ENCODE results near the gene PEX7. TPM values are rescaled to one million over a fixed set of nuclear protein-coding genes. Genes with fewer than 3 reads are reported as not detected.

Gene PEX7, protein sequence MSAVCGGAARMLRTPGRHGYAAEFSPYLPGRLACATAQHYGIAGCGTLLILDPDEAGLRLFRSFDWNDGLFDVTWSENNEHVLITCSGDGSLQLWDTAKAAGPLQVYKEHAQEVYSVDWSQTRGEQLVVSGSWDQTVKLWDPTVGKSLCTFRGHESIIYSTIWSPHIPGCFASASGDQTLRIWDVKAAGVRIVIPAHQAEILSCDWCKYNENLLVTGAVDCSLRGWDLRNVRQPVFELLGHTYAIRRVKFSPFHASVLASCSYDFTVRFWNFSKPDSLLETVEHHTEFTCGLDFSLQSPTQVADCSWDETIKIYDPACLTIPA
- total RNA-seq (1 to 10 TPM; 4.3 to 5.5 (median 4.9) TPM), total RNA-seq (3.0 to 12.0 (median 6.6) reads per million in 29 experiments)
- total RNA-seq (2013), result 5.6 TPM

DNA sequence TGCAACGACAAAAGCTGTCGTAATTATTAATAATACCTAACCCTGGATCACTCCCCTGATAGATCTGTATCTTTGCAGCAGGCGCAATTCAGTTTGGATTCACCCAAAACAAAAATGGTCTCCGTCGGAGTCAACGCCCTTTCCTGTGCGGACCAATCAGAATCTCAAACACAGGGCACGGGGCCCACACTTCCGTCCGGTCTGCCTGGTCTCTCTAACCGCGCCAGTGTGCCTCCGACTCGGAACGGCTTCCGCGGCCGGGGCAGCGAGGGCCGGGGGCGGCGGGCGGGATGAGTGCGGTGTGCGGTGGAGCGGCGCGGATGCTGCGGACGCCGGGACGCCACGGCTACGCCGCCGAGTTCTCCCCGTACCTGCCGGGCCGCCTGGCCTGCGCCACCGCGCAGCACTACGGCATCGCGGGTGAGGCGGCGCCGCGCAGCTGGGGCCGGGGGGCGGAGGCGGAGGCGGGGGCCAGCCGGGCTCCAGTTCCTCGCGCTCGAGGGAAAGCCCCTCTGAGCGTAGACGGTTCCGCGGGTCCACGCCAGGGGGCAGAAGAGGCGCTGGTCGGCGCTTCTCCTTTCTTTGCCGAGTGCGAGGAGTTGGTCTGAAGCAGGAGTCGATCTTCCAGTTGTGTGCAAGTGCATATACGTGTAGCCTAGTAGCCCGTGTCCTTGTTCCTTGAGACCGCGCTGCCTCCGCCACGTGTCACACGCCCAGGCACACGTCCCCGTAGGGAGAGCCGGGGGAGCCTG, at the start of gene PEX7:
Gene PEX7 (plus strand): TSS at position 217 of the 752 bp plus-strand sequence. CDS start 74 bp downstream, at position 291.
- Mint-ChIP-seq H3K36me3 (peaks cover 21% of the 10 kb centered on the region), H3K27me3 (no peaks in the 10 kb centered on the region), H3K4me3 (peak within 1 kb of the TSS; percentile 86 to 92 (median 87)), H3K9me3 (no peaks in the 10 kb centered on the region), H3K27ac (peak within 1 kb of the TSS; percentile 93 to 95), H3K4me1 (peaks cover 30 to 42% (median 40%) of the 10 kb centered on the region in 3 donors)
- CTCF ChIA-PET, result interaction anchor here (0.6 to 3.3 kb wide), 8 partner anchors 21 to 395 kb away, joined by 4 to 23 read pairs (median 5); partner anchors contain the start of gene MAP3K5 (in 2 of the 2)
- peaks cover 0 to 12% of the 10 kb centered on the region in 2 experiments for H3K4me1 ChIP-seq (ENCODE audit: control insufficient read depth in 1 of 2, extremely low read depth in 1 of 2, insufficient read depth in 2 of 2, low read length in 2 of 2)
- peak; percentile 76 to 93 (median 85) for DNase-seq
- WGBS (ENCODE audit: insufficient coverage), result under 1% methylated on average over 78 of the region's 78 CpGs
- no peaks in the 10 kb centered on the region for H3K27me3 ChIP-seq (replicated peaks in 1 of 2; ENCODE audit: control insufficient read depth in 2 of 2, extremely low read depth in 1 of 2, insufficient read depth in 2 of 2, low read length in 1 of 2)
- peak within 1 kb of the TSS; percentile 75 for H3K27ac ChIP-seq (ENCODE audit: low read length)
- peaks cover 0 to 7% of the 10 kb centered on the region in 2 donors for H3K36me3 ChIP-seq (ENCODE audit: control insufficient read depth in 2 of 2, extremely low read depth in 1 of 2, insufficient read depth in 1 of 2, low read length in 1 of 2)
- peak; percentile 94 to 96 (median 94) for ATAC-seq (replicated peaks in 1 of 4)
- H3K4me3 ChIP-seq (ENCODE audit: control insufficient read depth in 1 of 2, extremely low read depth in 1 of 2, low read length in 1 of 2), result peak within 1 kb of the TSS; percentile 89 to 90
- POLR2A ChIA-PET, result interaction anchor here in 1 of 2 donors (0.6 kb wide), 1 partner anchor 1340 kb away, joined by 4 read pairs; no protein-coding TSS in a partner anchor
- H3K9me3 ChIP-seq, result no peaks in the 10 kb centered on the region

DNA sequence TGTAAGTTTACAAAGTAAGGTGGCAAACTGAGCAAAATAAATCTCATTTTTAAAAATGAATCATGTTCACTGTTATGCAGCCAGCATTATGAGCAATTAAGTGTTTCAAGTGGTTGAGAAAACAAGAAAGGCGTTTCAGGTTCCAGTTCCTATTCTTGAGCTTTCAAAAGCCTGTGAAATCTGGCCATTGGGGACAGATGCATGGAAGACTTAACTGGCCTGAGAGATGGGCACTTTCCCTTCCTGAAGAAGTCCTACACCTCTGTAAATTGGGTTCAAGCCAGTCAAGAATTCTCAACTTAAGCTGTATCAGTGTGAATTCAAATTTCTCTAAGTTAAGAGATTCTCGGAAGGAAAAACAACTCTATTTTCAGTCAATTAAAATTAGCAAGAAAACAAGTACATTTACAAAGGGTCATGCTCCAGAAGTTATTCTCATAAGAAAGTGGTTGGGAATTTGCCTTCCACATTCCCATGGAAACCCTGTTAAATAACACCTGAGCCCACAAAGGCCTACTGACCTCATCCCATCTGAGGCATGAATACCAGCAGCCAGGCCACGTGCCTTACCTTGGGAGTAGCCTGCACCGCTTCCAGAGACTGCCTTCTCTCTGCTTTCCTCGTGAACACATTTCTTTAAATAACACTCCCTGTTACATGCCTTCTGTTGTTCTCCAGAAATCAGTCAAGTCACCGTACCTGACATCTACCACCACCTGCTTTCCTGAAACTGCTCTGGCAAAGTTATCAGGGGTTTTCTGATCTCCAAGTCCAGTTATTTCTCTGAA, 49.5 kb upstream of the PEX7 start:
- no peak overlapping the region for H3K4me3 ChIP-seq (ENCODE audit: control insufficient read depth in 1 of 2, extremely low read depth in 1 of 2, low read length in 1 of 2)
- Mint-ChIP-seq H3K4me3 (peak overlapping the region in 1 of 3 donors; percentile 48), H3K9me3 (peaks cover 0 to 7% (median 0%) of the 10 kb centered on the region in 3 donors), H3K4me1 (peaks cover 40 to 76% (median 51%) of the 10 kb centered on the region in 3 donors), H3K27me3 (no peaks in the 10 kb centered on the region), H3K27ac (peak overlapping the region; percentile 66 to 72), H3K36me3 (peaks cover 17% of the 10 kb centered on the region)
- WGBS (ENCODE audit: insufficient coverage), result 76% methylated on average over 5 of the region's 6 CpGs
- no peak overlapping the region for H3K27ac ChIP-seq (ENCODE audit: low read length)
- H3K4me1 ChIP-seq (ENCODE audit: control insufficient read depth in 1 of 2, extremely low read depth in 1 of 2, insufficient read depth in 2 of 2, low read length in 2 of 2), result peaks cover 0 to 24% of the 10 kb centered on the region in 2 experiments
- H3K27me3 ChIP-seq (replicated peaks in 1 of 2; ENCODE audit: control insufficient read depth in 2 of 2, extremely low read depth in 1 of 2, insufficient read depth in 2 of 2, low read length in 1 of 2), result no peaks in the 10 kb centered on the region
- ChIA-PET POLR2A (interaction anchor here in 1 of 2 donors (0.6 kb wide), 1 partner anchor 12 kb away, joined by 3 read pairs; no protein-coding TSS in a partner anchor), CTCF (interaction anchor here (0.6 to 1.0 kb wide), 3 partner anchors 13 to 19 kb away, joined by 3 to 7 read pairs (median 3); partner anchors contain the start of gene MAP3K5 (in 1 of the 2))
- H3K36me3 ChIP-seq (ENCODE audit: control insufficient read depth in 2 of 2, extremely low read depth in 1 of 2, insufficient read depth in 1 of 2, low read length in 1 of 2), result no peaks in the 10 kb centered on the region
- no peaks in the 10 kb centered on the region for H3K9me3 ChIP-seq
- DNase-seq, result no peak
- ATAC-seq (replicated peaks in 1 of 4), result no peak

DNA sequence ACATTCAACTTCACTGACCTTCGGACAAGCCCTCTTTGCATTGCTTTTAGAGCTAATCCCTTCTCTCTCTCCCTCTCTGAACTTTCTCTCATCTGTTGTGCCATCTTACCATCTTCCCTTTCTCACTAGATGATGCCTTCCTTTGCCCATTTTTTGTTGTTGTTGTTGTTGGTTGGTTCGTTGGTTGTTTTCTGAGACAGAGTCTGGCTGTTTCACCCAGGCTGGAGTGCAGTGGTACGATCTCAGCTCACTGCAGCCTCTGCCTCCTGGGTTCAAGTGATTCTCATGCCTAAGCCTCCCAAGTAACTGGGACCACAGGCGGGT, 49.0 kb upstream of the PEX7 start:
- H3K27me3 Mint-ChIP-seq, result no peaks in the 10 kb centered on the region
- Histone ChIP-seq H3K4me3 (ENCODE audit: control insufficient read depth in 1 of 2, extremely low read depth in 1 of 2, low read length in 1 of 2) (no peak overlapping the region), H3K27ac (ENCODE audit: low read length) (no peak overlapping the region), H3K27me3 (replicated peaks in 1 of 2; ENCODE audit: control insufficient read depth in 2 of 2, extremely low read depth in 1 of 2, insufficient read depth in 2 of 2, low read length in 1 of 2) (no peaks in the 10 kb centered on the region), H3K9me3 (no peaks in the 10 kb centered on the region), H3K4me1 (ENCODE audit: control insufficient read depth in 1 of 2, extremely low read depth in 1 of 2, insufficient read depth in 2 of 2, low read length in 2 of 2) (peaks cover 0 to 23% of the 10 kb centered on the region in 2 experiments), H3K36me3 (ENCODE audit: control insufficient read depth in 2 of 2, extremely low read depth in 1 of 2, insufficient read depth in 1 of 2, low read length in 1 of 2) (no peaks in the 10 kb centered on the region)
- POLR2A ChIA-PET, result no interaction called here
- H3K9me3 Mint-ChIP-seq, result peaks cover 0 to 7% (median 0%) of the 10 kb centered on the region in 3 donors
- peaks cover 17% of the 10 kb centered on the region for H3K36me3 Mint-ChIP-seq
- DNase-seq, result no peak
- H3K4me3 Mint-ChIP-seq, result peak overlapping the region in 1 of 3 donors; percentile 48
- peaks cover 36 to 70% (median 47%) of the 10 kb centered on the region in 3 donors for H3K4me1 Mint-ChIP-seq
- H3K27ac Mint-ChIP-seq, result peak overlapping the region; percentile 66 to 72
- no peak for ATAC-seq (replicated peaks in 1 of 4)
- CTCF ChIA-PET, result interaction anchor here (0.6 to 1.0 kb wide), 2 partner anchors 18 to 19 kb away, joined by 3 to 7 read pairs; partner anchors contain the start of gene MAP3K5 (in 1 of the 2)
- 95% methylated on average over 2 of the region's 4 CpGs for WGBS (ENCODE audit: insufficient coverage)

DNA sequence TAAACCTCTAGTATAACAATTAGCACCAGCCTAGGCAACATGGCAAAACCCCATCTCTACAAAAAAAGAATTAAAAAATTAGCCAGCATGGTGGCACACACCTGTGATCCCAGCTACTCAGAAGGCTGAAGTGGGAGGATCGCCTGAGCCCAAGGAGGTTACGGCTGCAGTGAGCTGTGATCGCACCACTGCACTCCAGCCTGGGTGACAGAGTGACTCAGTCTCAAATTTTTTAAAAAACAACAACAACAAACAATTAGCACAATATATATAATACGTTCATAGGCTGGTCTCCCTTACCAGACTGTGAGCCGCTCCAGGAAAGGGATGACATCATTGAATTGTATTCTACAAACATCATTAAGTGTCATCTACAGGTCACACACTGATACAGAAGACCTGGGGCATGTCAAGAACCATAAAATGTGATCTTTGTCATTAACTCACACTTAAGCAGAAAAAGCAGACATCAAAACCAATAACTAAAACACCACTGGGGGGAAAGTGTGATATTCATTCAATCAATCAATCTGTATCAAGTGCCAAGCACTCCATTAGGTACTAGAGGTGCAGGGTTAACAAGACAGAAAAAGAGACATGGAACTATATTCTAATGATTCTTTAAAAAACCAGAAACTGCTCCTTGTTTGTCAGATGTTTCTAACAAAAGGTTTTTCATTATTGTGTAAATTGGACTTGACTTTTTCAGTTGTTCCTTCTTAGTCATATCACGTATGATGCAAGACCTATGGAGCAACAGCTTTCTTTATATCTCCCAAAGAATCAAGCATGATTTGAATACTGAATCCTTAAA, 48.0 kb upstream of the PEX7 start:
- H3K4me1 Mint-ChIP-seq, result peaks cover 27 to 62% (median 45%) of the 10 kb centered on the region in 3 donors
- DNase-seq, result no peak
- Histone ChIP-seq H3K36me3 (ENCODE audit: control insufficient read depth in 2 of 2, extremely low read depth in 1 of 2, insufficient read depth in 1 of 2, low read length in 1 of 2) (no peaks in the 10 kb centered on the region), H3K4me3 (ENCODE audit: control insufficient read depth in 1 of 2, extremely low read depth in 1 of 2, low read length in 1 of 2) (no peak overlapping the region), H3K9me3 (no peaks in the 10 kb centered on the region), H3K27me3 (replicated peaks in 1 of 2; ENCODE audit: control insufficient read depth in 2 of 2, extremely low read depth in 1 of 2, insufficient read depth in 2 of 2, low read length in 1 of 2) (no peaks in the 10 kb centered on the region), H3K27ac (ENCODE audit: low read length) (no peak overlapping the region), H3K4me1 (ENCODE audit: control insufficient read depth in 1 of 2, extremely low read depth in 1 of 2, insufficient read depth in 2 of 2, low read length in 2 of 2) (peaks cover 0 to 20% of the 10 kb centered on the region in 2 experiments)
- ChIA-PET POLR2A (no interaction called here), CTCF (interaction anchor here in 1 of 2 donors (1.4 kb wide), 1 partner anchor 18 kb away, joined by 10 read pairs; the partner anchor contains the start of gene MAP3K5)
- no peak overlapping the region for H3K27ac Mint-ChIP-seq
- H3K4me3 Mint-ChIP-seq, result no peak overlapping the region
- H3K36me3 Mint-ChIP-seq, result peaks cover 13% of the 10 kb centered on the region
- 100% methylated on average over 2 of the region's 6 CpGs for WGBS (ENCODE audit: insufficient coverage)
- no peak for ATAC-seq (replicated peaks in 1 of 4)
- peaks cover 0 to 4% (median 0%) of the 10 kb centered on the region in 3 donors for H3K9me3 Mint-ChIP-seq
- H3K27me3 Mint-ChIP-seq, result no peaks in the 10 kb centered on the region

DNA sequence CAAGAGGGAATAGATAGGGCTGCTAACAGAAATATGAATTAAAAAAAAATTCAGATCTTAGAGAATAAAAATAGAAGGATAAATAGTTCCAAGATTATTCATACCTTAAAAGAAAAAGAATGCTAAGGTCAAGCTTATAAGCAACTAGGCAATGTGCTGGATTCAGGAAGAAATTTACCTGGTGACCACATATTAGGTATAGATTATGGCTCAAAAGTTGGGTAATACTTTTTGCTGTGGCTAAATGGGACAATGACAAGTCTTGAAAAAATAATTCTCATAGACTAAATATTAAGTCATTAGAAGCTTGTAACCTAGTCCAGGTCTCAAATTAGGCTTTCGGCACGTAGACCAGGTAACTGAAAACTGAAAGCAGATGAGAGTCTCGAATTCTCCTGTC, 47.3 kb upstream of the PEX7 start:
- Mint-ChIP-seq H3K4me1 (peaks cover 30 to 66% (median 52%) of the 10 kb centered on the region in 3 donors), H3K4me3 (no peak overlapping the region), H3K9me3 (peaks cover 0 to 4% (median 0%) of the 10 kb centered on the region in 3 donors), H3K27me3 (no peaks in the 10 kb centered on the region), H3K27ac (peak overlapping the region in 1 of 2 donors; percentile 41), H3K36me3 (peaks cover 13% of the 10 kb centered on the region)
- no peak for DNase-seq
- no CpG with 5 or more reads among the region's 3 CpGs for WGBS (ENCODE audit: insufficient coverage)
- Histone ChIP-seq H3K27me3 (replicated peaks in 1 of 2; ENCODE audit: control insufficient read depth in 2 of 2, extremely low read depth in 1 of 2, insufficient read depth in 2 of 2, low read length in 1 of 2) (no peaks in the 10 kb centered on the region), H3K9me3 (no peaks in the 10 kb centered on the region), H3K4me1 (ENCODE audit: control insufficient read depth in 1 of 2, extremely low read depth in 1 of 2, insufficient read depth in 2 of 2, low read length in 2 of 2) (peaks cover 0 to 25% of the 10 kb centered on the region in 2 experiments), H3K4me3 (ENCODE audit: control insufficient read depth in 1 of 2, extremely low read depth in 1 of 2, low read length in 1 of 2) (no peak overlapping the region), H3K27ac (ENCODE audit: low read length) (no peak overlapping the region), H3K36me3 (ENCODE audit: control insufficient read depth in 2 of 2, extremely low read depth in 1 of 2, insufficient read depth in 1 of 2, low read length in 1 of 2) (no peaks in the 10 kb centered on the region)
- ATAC-seq (replicated peaks in 1 of 4), result no peak
- ChIA-PET CTCF (interaction anchor here in 1 of 2 donors (1.4 kb wide), 1 partner anchor 17 kb away, joined by 10 read pairs; the partner anchor contains the start of gene MAP3K5), POLR2A (no interaction called here)
